Neural crest cell (in vitro differentiated cells): Measurements from ENCODE around the gene ERGIC2. TPM values are rescaled to one million over a fixed set of nuclear protein-coding genes. Genes with fewer than 3 reads are reported as not detected.
"Not testable (repeated sequence)": the region's sequence is repeated elsewhere in the genome, so short reads cannot be mapped to it uniquely, and the experiment has no call there.

ENCODE experiments used
- DNase-seq: peaks from one replicate; pipeline ENCODE4 v3.0.0; 2021; ENCODE audit warnings: low read depth, mixed read lengths, low spot score
- H3K27ac Mint-ChIP-seq: one replicate; pipeline ENCODE4 v1.8.0; 2021; ENCODE audit warnings: mild to moderate bottlenecking, mixed read lengths; ENCODE audit not compliant: unreplicated experiment
- H3K27me3 Mint-ChIP-seq: 2 replicates; pipeline ENCODE4 v1.8.0; 2021; ENCODE audit warnings: low read depth, mild to moderate bottlenecking, mixed read lengths
- H3K36me3 Mint-ChIP-seq: 2 replicates; pipeline ENCODE4 v1.8.0; 2021; ENCODE audit warnings: low read depth, mild to moderate bottlenecking, mixed read lengths
- H3K4me1 Mint-ChIP-seq: 2 replicates; pipeline ENCODE4 v1.8.0; 2021; ENCODE audit warnings: mixed read lengths
- H3K4me3 Mint-ChIP-seq: one replicate; pipeline ENCODE4 v1.8.0; 2021; ENCODE audit warnings: mild to moderate bottlenecking, mixed read lengths
- H3K9me3 Mint-ChIP-seq: 2 replicates; pipeline ENCODE4 v1.8.0; 2021; ENCODE audit warnings: mixed read lengths
- total RNA-seq: library from RNA; stranded (reverse); gene quantifications from 2 replicates; pipeline ENCODE4 v1.2.1, GENCODE V29; 2021
- TF ChIP-seq, protein P1 (sequence below): fragments of 200-600 bp; sonication (generic); conservative IDR thresholded peaks from 2 replicates; pipeline ENCODE4 v1.5.0; 2021; ENCODE audit warnings: antibody characterized with exemption, mild to moderate bottlenecking

ERGIC2 gene
- total RNA-seq, 1 donor from 2014 or later, result 48.9 TPM

GRCh38 chr12:29389295-29389919 lies 8.4 kb upstream of the ERGIC2 start:
- no peak for DNase-seq
- TF ChIP-seq, protein P1, sequence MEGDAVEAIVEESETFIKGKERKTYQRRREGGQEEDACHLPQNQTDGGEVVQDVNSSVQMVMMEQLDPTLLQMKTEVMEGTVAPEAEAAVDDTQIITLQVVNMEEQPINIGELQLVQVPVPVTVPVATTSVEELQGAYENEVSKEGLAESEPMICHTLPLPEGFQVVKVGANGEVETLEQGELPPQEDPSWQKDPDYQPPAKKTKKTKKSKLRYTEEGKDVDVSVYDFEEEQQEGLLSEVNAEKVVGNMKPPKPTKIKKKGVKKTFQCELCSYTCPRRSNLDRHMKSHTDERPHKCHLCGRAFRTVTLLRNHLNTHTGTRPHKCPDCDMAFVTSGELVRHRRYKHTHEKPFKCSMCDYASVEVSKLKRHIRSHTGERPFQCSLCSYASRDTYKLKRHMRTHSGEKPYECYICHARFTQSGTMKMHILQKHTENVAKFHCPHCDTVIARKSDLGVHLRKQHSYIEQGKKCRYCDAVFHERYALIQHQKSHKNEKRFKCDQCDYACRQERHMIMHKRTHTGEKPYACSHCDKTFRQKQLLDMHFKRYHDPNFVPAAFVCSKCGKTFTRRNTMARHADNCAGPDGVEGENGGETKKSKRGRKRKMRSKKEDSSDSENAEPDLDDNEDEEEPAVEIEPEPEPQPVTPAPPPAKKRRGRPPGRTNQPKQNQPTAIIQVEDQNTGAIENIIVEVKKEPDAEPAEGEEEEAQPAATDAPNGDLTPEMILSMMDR, result no peak
- Mint-ChIP-seq H3K27me3 (no peaks in the 10 kb centered on the region), H3K4me1 (no peaks in the 10 kb centered on the region), H3K9me3 (no peaks in the 10 kb centered on the region), H3K36me3 (no peaks in the 10 kb centered on the region), H3K4me3 (no peak overlapping the region), H3K27ac (no peak overlapping the region)

- DNase-seq, H3K27ac Mint-ChIP-seq, H3K36me3 Mint-ChIP-seq, H3K9me3 Mint-ChIP-seq, H3K4me1 Mint-ChIP-seq, H3K4me3 Mint-ChIP-seq, H3K27me3 Mint-ChIP-seq: not testable (repeated sequence)
These were observed 5.2 kb upstream of the ERGIC2 start for GRCh38 chr12:29386084-29386680.

- H3K9me3 Mint-ChIP-seq, result not testable (repeated sequence)
These were observed 4.2 kb upstream of the ERGIC2 start for GRCh38 chr12:29385194-29385593.

GRCh38 chr12:29382251-29382650 lies 1.3 kb upstream of the ERGIC2 start:
- peaks cover 31% of the 10 kb centered on the region for H3K4me1 Mint-ChIP-seq
- no peak overlapping the region for H3K27ac Mint-ChIP-seq
- peak overlapping the region; percentile 98 for H3K4me3 Mint-ChIP-seq
- H3K36me3 Mint-ChIP-seq, result peaks cover 3% of the 10 kb centered on the region
- DNase-seq, result no peak
- H3K9me3 Mint-ChIP-seq, result peaks cover 3% of the 10 kb centered on the region
- TF ChIP-seq, protein P1, result no peak
- peaks cover 12% of the 10 kb centered on the region for H3K27me3 Mint-ChIP-seq

More at GRCh38 chr12:29385194-29385593, 4.2 kb upstream of the ERGIC2 start:
- not testable (repeated sequence) for H3K27ac Mint-ChIP-seq, H3K36me3 Mint-ChIP-seq, H3K4me3 Mint-ChIP-seq, DNase-seq
- Mint-ChIP-seq H3K27me3 (peaks cover 12% of the 10 kb centered on the region), H3K4me1 (peaks cover 14% of the 10 kb centered on the region)

- TF ChIP-seq, protein P1, result no peak
- no peak overlapping the region for H3K27ac Mint-ChIP-seq
- H3K9me3 Mint-ChIP-seq, result peaks cover 2% of the 10 kb centered on the region
- H3K36me3 Mint-ChIP-seq, result peaks cover 19% of the 10 kb centered on the region
- peaks cover 24% of the 10 kb centered on the region for H3K4me1 Mint-ChIP-seq
- DNase-seq, result no peak
- H3K4me3 Mint-ChIP-seq, result no peak overlapping the region
- H3K27me3 Mint-ChIP-seq, result peaks cover 2% of the 10 kb centered on the region
These were observed 4.9 kb downstream of the ERGIC2 start for GRCh38 chr12:29376118-29376517.

DNA sequence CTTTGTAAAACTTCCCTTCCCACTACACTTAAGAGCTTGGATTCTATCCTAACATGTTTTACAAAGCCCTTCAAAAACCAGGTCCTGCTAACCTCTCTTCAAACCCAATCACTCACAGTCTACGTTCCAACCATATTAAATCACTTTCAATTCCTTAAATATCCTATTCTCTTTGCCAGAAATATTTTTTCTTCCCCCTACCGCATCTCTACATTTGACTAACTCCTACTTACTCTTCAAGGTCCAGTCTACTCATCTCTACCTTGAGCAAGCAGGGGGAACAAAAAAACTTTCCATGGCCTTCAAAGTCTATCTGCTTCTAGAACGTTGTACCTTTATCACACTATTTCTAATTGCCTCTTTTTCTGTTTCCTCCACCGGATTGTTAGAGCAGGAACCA lies 6.1 kb downstream of the ERGIC2 start:
- no peaks in the 10 kb centered on the region for H3K27me3 Mint-ChIP-seq
- H3K4me1 Mint-ChIP-seq, result peaks cover 14% of the 10 kb centered on the region

More for the DNA sequence above, 6.1 kb downstream of the ERGIC2 start:
- no peak for DNase-seq
- Mint-ChIP-seq H3K27ac (no peak overlapping the region), H3K36me3 (peaks cover 19% of the 10 kb centered on the region), H3K4me3 (no peak overlapping the region), H3K9me3 (no peaks in the 10 kb centered on the region)
- TF ChIP-seq, protein P1, result no peak
